ENCODE measurements around the gene THOC5. TPM values are rescaled to one million over a fixed set of nuclear protein-coding genes. Genes with fewer than 3 reads are reported as not detected.
"Not testable (repeated sequence)": the region's sequence is repeated elsewhere in the genome, so short reads cannot be mapped to it uniquely, and the experiment has no call there.

Gene THOC5
- total and polyA plus RNA-seq, 2 experiments from 2014 or later: 31.4 to 41.3 TPM

DNA sequence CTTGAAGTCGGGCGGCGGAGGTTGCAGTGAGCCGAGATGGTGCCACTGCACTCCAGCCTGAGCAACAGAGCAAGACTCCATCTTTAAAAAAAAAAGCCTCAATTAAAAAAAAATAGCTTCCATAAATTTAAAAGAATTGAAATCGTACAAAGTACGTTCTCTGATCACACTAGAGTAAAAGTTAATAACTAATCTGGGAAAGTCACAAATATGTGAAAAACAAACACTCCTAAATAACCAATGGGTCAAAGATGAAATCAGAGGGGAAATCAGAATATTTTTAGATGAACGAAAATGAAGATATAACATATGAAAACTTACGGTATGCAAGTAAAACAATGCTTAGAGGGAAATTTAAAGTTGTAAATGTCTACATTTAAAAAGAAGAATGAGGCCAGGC is 53.7 kb downstream of the THOC5 start:
- no peaks in the 10 kb centered on the region for H3K9me3 ChIP-seq (ENCODE audit: low read depth)
- no peaks in the 10 kb centered on the region for H3K36me3 ChIP-seq
- no peak for DNase-seq (ENCODE audit: low read depth in 1 of 2, low spot score in 1 of 2)
- no peak overlapping the region for H3K4me3 ChIP-seq
- TF ChIP-seq CTCF (IDR thresholded peaks at IDR 0.05; ENCODE audit: low read depth, low read length): no peak
- H3K27ac ChIP-seq: no peak overlapping the region
- peaks cover 6% of the 10 kb centered on the region for H3K4me1 ChIP-seq (ENCODE audit: low read depth)
- H3K27me3 ChIP-seq: no peaks in the 10 kb centered on the region

GRCh38 chr22:29493636-29494035 is 59.9 kb downstream of the THOC5 start:
- no peak for TF ChIP-seq CTCF (IDR thresholded peaks at IDR 0.05; ENCODE audit: low read depth, low read length)
- H3K27me3 ChIP-seq: no peaks in the 10 kb centered on the region
- H3K36me3 ChIP-seq: no peaks in the 10 kb centered on the region

GRCh38 chr22:29491012-29491411 is 62.5 kb downstream of the THOC5 start:
- H3K4me3 ChIP-seq: no peak overlapping the region
- no peaks in the 10 kb centered on the region for H3K27me3 ChIP-seq
- no peaks in the 10 kb centered on the region for H3K9me3 ChIP-seq (ENCODE audit: low read depth)
- no peak for DNase-seq (ENCODE audit: low read depth in 1 of 2, low spot score in 1 of 2)
- no peaks in the 10 kb centered on the region for H3K36me3 ChIP-seq
- no peaks in the 10 kb centered on the region for H3K4me1 ChIP-seq (ENCODE audit: low read depth)
- TF ChIP-seq CTCF (IDR thresholded peaks at IDR 0.05; ENCODE audit: low read depth, low read length): no peak
- no peak overlapping the region for H3K27ac ChIP-seq

More at GRCh38 chr22:29493636-29494035, 59.9 kb downstream of the THOC5 start:
- Histone ChIP-seq H3K27ac (no peak overlapping the region), H3K4me3 (no peak overlapping the region), H3K4me1 (ENCODE audit: low read depth) (no peaks in the 10 kb centered on the region), H3K9me3 (ENCODE audit: low read depth) (no peaks in the 10 kb centered on the region)
- no peak for DNase-seq (ENCODE audit: low read depth in 1 of 2, low spot score in 1 of 2)

GRCh38 chr22:29489127-29489780 is 64.3 kb downstream of the THOC5 start:
- H3K9me3 ChIP-seq (ENCODE audit: low read depth); H3K27ac ChIP-seq; H3K4me1 ChIP-seq (ENCODE audit: low read depth); H3K27me3 ChIP-seq; DNase-seq (ENCODE audit: low read depth in 1 of 2, low spot score in 1 of 2); H3K36me3 ChIP-seq; H3K4me3 ChIP-seq: not testable (repeated sequence)

DNA sequence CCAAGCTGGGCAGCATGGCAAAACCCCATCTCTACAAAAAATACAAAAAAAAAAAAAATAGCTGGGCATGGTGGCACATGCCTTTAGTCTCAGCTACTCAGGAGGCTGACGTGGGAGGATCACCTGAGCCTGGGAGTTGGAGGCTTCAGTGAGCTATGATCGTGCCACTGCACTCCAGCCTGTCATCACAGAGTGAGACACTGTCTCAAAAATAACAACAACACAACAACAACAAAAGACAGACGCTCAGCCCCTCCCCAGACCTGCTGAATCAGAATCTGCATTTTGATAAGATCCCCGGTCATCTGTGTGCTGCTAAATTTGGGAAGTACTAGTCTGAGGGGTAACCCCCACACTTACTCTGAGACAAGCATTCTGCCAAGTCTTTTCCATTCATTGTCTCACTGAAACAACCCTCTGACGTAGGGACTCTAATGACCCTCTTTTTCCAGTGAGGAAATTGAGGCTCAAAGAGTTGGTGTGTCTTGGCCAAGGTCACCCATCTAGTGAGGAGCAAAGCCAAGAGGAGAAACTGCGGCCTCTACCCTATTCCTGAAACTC is 66.1 kb downstream of the THOC5 start:
- DNase-seq (ENCODE audit: low read depth in 1 of 2, low spot score in 1 of 2): no peak
- H3K9me3 ChIP-seq (ENCODE audit: low read depth): no peaks in the 10 kb centered on the region
- no peaks in the 10 kb centered on the region for H3K4me1 ChIP-seq (ENCODE audit: low read depth)
- no peaks in the 10 kb centered on the region for H3K36me3 ChIP-seq
- no peak overlapping the region for H3K27ac ChIP-seq
- peaks cover 3% of the 10 kb centered on the region for H3K27me3 ChIP-seq
- TF ChIP-seq CTCF (IDR thresholded peaks at IDR 0.05; ENCODE audit: low read depth, low read length): no peak
- no peak overlapping the region for H3K4me3 ChIP-seq

- Histone ChIP-seq H3K27me3 (peaks cover 21% of the 10 kb centered on the region), H3K4me3 (no peak overlapping the region), H3K9me3 (ENCODE audit: low read depth) (no peaks in the 10 kb centered on the region), H3K27ac (no peak overlapping the region), H3K4me1 (ENCODE audit: low read depth) (peaks cover 6% of the 10 kb centered on the region), H3K36me3 (no peaks in the 10 kb centered on the region)
- DNase-seq (ENCODE audit: low read depth in 1 of 2, low spot score in 1 of 2): no peak
- TF ChIP-seq CTCF (IDR thresholded peaks at IDR 0.05; ENCODE audit: low read depth, low read length): no peak
Observed at GRCh38 chr22:29485448-29485847, 68.1 kb downstream of the THOC5 start.

All from cardiac muscle cell (in vitro differentiated cells and primary cell).